WTC11 (cell line): ENCODE data around the gene ZNF534. TPM values are rescaled to one million over a fixed set of nuclear protein-coding genes. Genes with fewer than 3 reads are reported as not detected.

ENCODE experiments used
- ATAC-seq: fragments of 200-7000 bp; cut with Tn5 transposase; 2 replicates; pipeline ENCODE4 v1.10.0; 2021; ENCODE audit warnings: mild to moderate bottlenecking, moderate library complexity
- Bru-seq: library from RNA; stranded (reverse); fragments of 400-500 nt; gene quantifications from one replicate; lab custom pipeline; 2021; lab: Mats Ljungman, UMichigan
- CTCF ChIA-PET: fragments of 300-600 bp; sonication (Branson Sonifier 250); formaldehyde crosslinking; loops from one replicate; lab custom pipeline; 2021; ENCODE audit warnings: antibody characterized with exemption; lab: Charles Lee
- POLR2A ChIA-PET: fragments of 350-600 bp; sonication (Branson Sonifier 250); formaldehyde crosslinking; loops from one replicate; lab custom pipeline; 2021; ENCODE audit warnings: antibody characterized with exemption; lab: Charles Lee
- DNase-seq: peaks from one replicate; pipeline ENCODE4 v3.0.0; 2021; ENCODE audit warnings: low spot score
- H3K27ac Mint-ChIP-seq: 2 replicates; pipeline ENCODE4 v1.8.0; 2021; ENCODE audit warnings: mixed read lengths
- H3K27me3 Mint-ChIP-seq: 2 replicates; pipeline ENCODE4 v1.8.0; 2021; ENCODE audit warnings: low read depth, mild to moderate bottlenecking, moderate library complexity, mixed read lengths
- H3K36me3 Mint-ChIP-seq: 2 replicates; pipeline ENCODE4 v1.8.0; 2021; ENCODE audit warnings: mixed read lengths
- H3K4me1 Mint-ChIP-seq: 2 replicates; pipeline ENCODE4 v1.8.0; 2022; ENCODE audit warnings: mixed read lengths
- H3K4me3 Mint-ChIP-seq: 2 replicates; pipeline ENCODE4 v1.8.0; 2021; ENCODE audit warnings: mild to moderate bottlenecking, moderate library complexity, mixed read lengths
- H3K9me3 Mint-ChIP-seq: 2 replicates; pipeline ENCODE4 v1.8.0; 2021; ENCODE audit warnings: mixed read lengths
- E2F5 ChIP-seq: sonication (generic); formaldehyde crosslinking; IDR thresholded peaks from 2 replicates; pipeline ENCODE4 v1.8.1; 2022; ENCODE audit warnings: mild to moderate bottlenecking, moderate library complexity, missing genetic modification reagents
- ETV6 ChIP-seq: sonication (generic); formaldehyde crosslinking; IDR thresholded peaks from 2 replicates; pipeline ENCODE4 v1.8.1; 2022; ENCODE audit warnings: mild to moderate bottlenecking, missing genetic modification reagents
- FOXP1 ChIP-seq: sonication (generic); formaldehyde crosslinking; IDR thresholded peaks from 2 replicates; pipeline ENCODE4 v1.8.0; 2022; ENCODE audit warnings: missing genetic modification reagents, mild to moderate bottlenecking, moderate library complexity, borderline replicate concordance
- NR2C2 ChIP-seq: sonication (generic); formaldehyde crosslinking; IDR thresholded peaks from 2 replicates; pipeline ENCODE4 v1.8.0; 2022; ENCODE audit warnings: mild to moderate bottlenecking, missing genetic modification reagents
- NR3C1 ChIP-seq: sonication (generic); formaldehyde crosslinking; conservative IDR thresholded peaks from 2 replicates; pipeline ENCODE4 v1.8.1; 2023; ENCODE audit warnings: low read depth, mild to moderate bottlenecking, missing genetic modification reagents
- PRRX2 ChIP-seq: fragments of 250-450 bp; sonication (Bioruptor Pico); IDR thresholded peaks from 2 replicates; pipeline ENCODE4 v1.8.0; 2021; ENCODE audit warnings: mild to moderate bottlenecking
- RELA ChIP-seq: sonication (generic); formaldehyde crosslinking; IDR thresholded peaks from 2 replicates; pipeline ENCODE4 v1.8.1; 2022; ENCODE audit warnings: missing genetic modification reagents, mild to moderate bottlenecking, borderline replicate concordance
- SOX15 ChIP-seq: fragments of 250-450 bp; sonication (Bioruptor Pico); IDR thresholded peaks from 2 replicates; pipeline ENCODE4 v1.9.0; 2021; ENCODE audit warnings: mild to moderate bottlenecking
- USF2 ChIP-seq: sonication (generic); formaldehyde crosslinking; IDR thresholded peaks from 2 replicates; pipeline ENCODE4 v1.8.1; 2023; ENCODE audit warnings: mild to moderate bottlenecking, missing genetic modification reagents, moderate library complexity
- ZNF219 ChIP-seq: sonication (generic); formaldehyde crosslinking; IDR thresholded peaks from 2 replicates; pipeline ENCODE4 v1.8.0; 2023; ENCODE audit warnings: missing genetic modification reagents, mild to moderate bottlenecking, borderline replicate concordance
- ZNF396 ChIP-seq: fragments of 250-450 bp; sonication (Bioruptor Pico); IDR thresholded peaks from 2 replicates; pipeline ENCODE4 v1.8.0; 2021; ENCODE audit warnings: mild to moderate bottlenecking, moderate library complexity, borderline replicate concordance
- ZNF671 ChIP-seq: fragments of 250-450 bp; sonication (Bioruptor Pico); IDR thresholded peaks from 2 replicates; pipeline ENCODE4 v1.8.0; 2021; ENCODE audit warnings: mild to moderate bottlenecking
- long read RNA-seq, 3 experiments: library from RNA in 1 of 3; library from capped mRNA in 1 of 3; library from polyadenylated mRNA in 1 of 3; unstranded in 2 of 3; stranded (forward) in 1 of 3; transcript quantifications; one replicate each; pipeline ENCODE4 v2.0.0, GENCODE V29; 2021
- total RNA-seq: library from RNA; stranded (reverse); gene quantifications from 3 replicates; pipeline ENCODE4 v1.2.3, GENCODE V29; 2021
- TF ChIP-seq, protein P1 (sequence below): sonication (generic); formaldehyde crosslinking; IDR thresholded peaks from 2 replicates; pipeline ENCODE4 v1.8.1; 2022; ENCODE audit warnings: low read depth, mild to moderate bottlenecking, moderate library complexity, missing genetic modification reagents, borderline replicate concordance
- TF ChIP-seq, protein P2 (sequence below): sonication (generic); formaldehyde crosslinking; IDR thresholded peaks from 2 replicates; pipeline ENCODE4 v1.8.1; 2023; ENCODE audit warnings: mild to moderate bottlenecking, missing genetic modification reagents
- TF ChIP-seq, protein P3 (sequence below): fragments of 200-600 bp; IDR thresholded peaks from 2 replicates; pipeline ENCODE4 v1.8.0; 2022; ENCODE audit warnings: antibody characterized with exemption

The ZNF534 gene
- total RNA-seq (0.23 to 0.42 TPM (median 0.37 TPM) in 3 replicates), Bru-seq, nascent RNA (percentile 26 among the genes with signal in this experiment)
- long read RNA-seq, experiment 1, partial matches to known transcripts, result 0 of 1 reads
- long read RNA-seq, experiment 1, other reads (novel, unspliced or antisense), result 1 of 1 reads
- long read RNA-seq, experiment 2, result 0 reads
- long read RNA-seq, experiment 3, result 0 reads

GRCh38 chr19:52428937-52429336, at the start of gene ZNF534:
Gene ZNF534 (plus strand): TSS chr19:52429148. CDS start chr19:52431475, 2,327 bp downstream.
- Mint-ChIP-seq H3K27me3 (no peaks in the 10 kb centered on the region; the same call in none of the 2 replicates), H3K4me3 (no peak within 1 kb of the TSS), H3K36me3 (peaks cover 19% of the 10 kb centered on the region), H3K9me3 (peaks cover 42% of the 10 kb centered on the region), H3K27ac (no peak within 1 kb of the TSS), H3K4me1 (no peaks in the 10 kb centered on the region)
- no peak for ATAC-seq
- TF ChIP-seq ZNF396 (CRISPR knock-in tag) (no peak), NR2C2 (CRISPR knock-in tag) (no peak), SOX15 (CRISPR knock-in tag) (no peak), ETV6 (CRISPR knock-in tag) (no peak), FOXP1 (no peak), RELA (CRISPR knock-in tag) (no peak), USF2 (CRISPR knock-in tag) (no peak), ZNF671 (CRISPR knock-in tag) (no peak)
- TF ChIP-seq, protein P1, sequence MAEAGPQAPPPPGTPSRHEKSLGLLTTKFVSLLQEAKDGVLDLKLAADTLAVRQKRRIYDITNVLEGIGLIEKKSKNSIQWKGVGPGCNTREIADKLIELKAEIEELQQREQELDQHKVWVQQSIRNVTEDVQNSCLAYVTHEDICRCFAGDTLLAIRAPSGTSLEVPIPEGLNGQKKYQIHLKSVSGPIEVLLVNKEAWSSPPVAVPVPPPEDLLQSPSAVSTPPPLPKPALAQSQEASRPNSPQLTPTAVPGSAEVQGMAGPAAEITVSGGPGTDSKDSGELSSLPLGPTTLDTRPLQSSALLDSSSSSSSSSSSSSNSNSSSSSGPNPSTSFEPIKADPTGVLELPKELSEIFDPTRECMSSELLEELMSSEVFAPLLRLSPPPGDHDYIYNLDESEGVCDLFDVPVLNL (CRISPR knock-in tag), result no peak
- TF ChIP-seq, protein P2, sequence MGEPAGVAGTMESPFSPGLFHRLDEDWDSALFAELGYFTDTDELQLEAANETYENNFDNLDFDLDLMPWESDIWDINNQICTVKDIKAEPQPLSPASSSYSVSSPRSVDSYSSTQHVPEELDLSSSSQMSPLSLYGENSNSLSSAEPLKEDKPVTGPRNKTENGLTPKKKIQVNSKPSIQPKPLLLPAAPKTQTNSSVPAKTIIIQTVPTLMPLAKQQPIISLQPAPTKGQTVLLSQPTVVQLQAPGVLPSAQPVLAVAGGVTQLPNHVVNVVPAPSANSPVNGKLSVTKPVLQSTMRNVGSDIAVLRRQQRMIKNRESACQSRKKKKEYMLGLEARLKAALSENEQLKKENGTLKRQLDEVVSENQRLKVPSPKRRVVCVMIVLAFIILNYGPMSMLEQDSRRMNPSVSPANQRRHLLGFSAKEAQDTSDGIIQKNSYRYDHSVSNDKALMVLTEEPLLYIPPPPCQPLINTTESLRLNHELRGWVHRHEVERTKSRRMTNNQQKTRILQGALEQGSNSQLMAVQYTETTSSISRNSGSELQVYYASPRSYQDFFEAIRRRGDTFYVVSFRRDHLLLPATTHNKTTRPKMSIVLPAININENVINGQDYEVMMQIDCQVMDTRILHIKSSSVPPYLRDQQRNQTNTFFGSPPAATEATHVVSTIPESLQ (CRISPR knock-in tag), result no peak
- ChIA-PET CTCF (no interaction called here), POLR2A (no interaction called here)
- DNase-seq, result no peak

DNA sequence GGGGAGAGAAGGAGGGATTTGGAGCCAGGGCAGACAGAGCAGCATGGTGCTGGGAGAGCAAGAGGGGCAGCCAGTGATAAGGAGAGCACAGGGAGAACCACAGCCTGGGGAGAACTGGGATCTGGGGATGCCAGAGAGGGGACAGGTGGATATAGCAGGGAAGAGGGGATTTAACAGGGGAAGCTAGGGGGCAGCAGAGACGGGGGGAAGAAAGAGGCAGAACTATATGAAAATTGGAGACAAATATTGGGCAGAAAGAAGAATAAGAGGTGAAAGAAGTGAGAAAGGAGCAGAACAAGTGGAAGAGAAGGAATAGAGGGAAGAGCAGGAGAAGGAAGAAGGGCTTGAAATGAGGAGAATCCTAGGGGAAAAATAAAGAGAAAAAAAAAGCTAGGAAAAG, 37.8 kb upstream of the ZNF534 start:
- TF ChIP-seq PRRX2 (CRISPR knock-in tag) (no peak), NR3C1 (CRISPR knock-in tag) (no peak), E2F5 (CRISPR knock-in tag) (no peak), ZNF219 (no peak)
- TF ChIP-seq, protein P3, sequence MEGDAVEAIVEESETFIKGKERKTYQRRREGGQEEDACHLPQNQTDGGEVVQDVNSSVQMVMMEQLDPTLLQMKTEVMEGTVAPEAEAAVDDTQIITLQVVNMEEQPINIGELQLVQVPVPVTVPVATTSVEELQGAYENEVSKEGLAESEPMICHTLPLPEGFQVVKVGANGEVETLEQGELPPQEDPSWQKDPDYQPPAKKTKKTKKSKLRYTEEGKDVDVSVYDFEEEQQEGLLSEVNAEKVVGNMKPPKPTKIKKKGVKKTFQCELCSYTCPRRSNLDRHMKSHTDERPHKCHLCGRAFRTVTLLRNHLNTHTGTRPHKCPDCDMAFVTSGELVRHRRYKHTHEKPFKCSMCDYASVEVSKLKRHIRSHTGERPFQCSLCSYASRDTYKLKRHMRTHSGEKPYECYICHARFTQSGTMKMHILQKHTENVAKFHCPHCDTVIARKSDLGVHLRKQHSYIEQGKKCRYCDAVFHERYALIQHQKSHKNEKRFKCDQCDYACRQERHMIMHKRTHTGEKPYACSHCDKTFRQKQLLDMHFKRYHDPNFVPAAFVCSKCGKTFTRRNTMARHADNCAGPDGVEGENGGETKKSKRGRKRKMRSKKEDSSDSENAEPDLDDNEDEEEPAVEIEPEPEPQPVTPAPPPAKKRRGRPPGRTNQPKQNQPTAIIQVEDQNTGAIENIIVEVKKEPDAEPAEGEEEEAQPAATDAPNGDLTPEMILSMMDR, result 0 out of 2 replicates have a peak, but pooled peaks have one; percentile 16
- CTCF ChIA-PET, result interaction anchor here (0.8 to 1.7 kb wide), 9 partner anchors 9 to 278 kb away, joined by 3 to 10 read pairs (median 4); partner anchors contain the start of gene ZNF880

More for the DNA sequence above, 37.8 kb upstream of the ZNF534 start:
- DNase-seq, result peak; percentile 24
- POLR2A ChIA-PET, result interaction anchor here (0.5 kb wide), 1 partner anchor 451 kb away, joined by 5 read pairs; no protein-coding TSS in a partner anchor
- H3K9me3 Mint-ChIP-seq, result peaks cover 20% of the 10 kb centered on the region
- peaks cover 36% of the 10 kb centered on the region for H3K36me3 Mint-ChIP-seq
- H3K27ac Mint-ChIP-seq, result no peak overlapping the region
- no peak overlapping the region for H3K4me3 Mint-ChIP-seq
- peaks cover 3% of the 10 kb centered on the region; the same call in 1 of the 2 replicates for H3K27me3 Mint-ChIP-seq
- ATAC-seq, result peak; percentile 82
- no peaks in the 10 kb centered on the region; the same call in 1 of the 2 replicates for H3K4me1 Mint-ChIP-seq
